Natural killer cell (primary cell): ENCODE measurements around the gene EFCAB13. TPM values are rescaled to one million over a fixed set of nuclear protein-coding genes. Genes with fewer than 3 reads are reported as not detected.

ENCODE experiments used
- ATAC-seq, 3 donors: fragments of 150-1000 bp in 2 of 3; fragments of 200-7000 bp in 1 of 3; cut with Tn5 transposase; 1 replicate in 1 of 3; 2 replicates in 2 of 3; pipeline ENCODE4 v1.10.0; 2021; ENCODE audit warnings: mild to moderate bottlenecking in 2 of 3, moderate library complexity in 2 of 3
- DNase-seq, 2 donors: peaks; one replicate each; pipeline versions ENCODE4 v3.0.0 to v3.0.0-alpha.2; 2013 to 2021; ENCODE audit warnings: mixed read lengths in 1 of 2
- H3K27ac ChIP-seq: one replicate; pipeline ENCODE4 v1.5.1; 2013; ENCODE audit warnings: mild to moderate bottlenecking, low read length
- H3K27me3 ChIP-seq: one replicate; pipeline ENCODE4 v1.6.1; 2013; ENCODE audit warnings: low read length; ENCODE audit not compliant: control insufficient read depth, insufficient read depth
- H3K36me3 ChIP-seq: one replicate; pipeline ENCODE4 v1.6.1; 2013; ENCODE audit warnings: low read length; ENCODE audit not compliant: control insufficient read depth, insufficient read depth
- H3K4me1 ChIP-seq: one replicate; pipeline ENCODE4 v1.6.1; 2013; ENCODE audit warnings: low read length; ENCODE audit not compliant: control insufficient read depth, insufficient read depth
- H3K4me3 ChIP-seq: one replicate; pipeline ENCODE4 v1.5.1; 2013; ENCODE audit warnings: low read length
- H3K9me3 ChIP-seq: one replicate; pipeline ENCODE4 v1.6.1; 2013; ENCODE audit warnings: low read length; ENCODE audit not compliant: control insufficient read depth, insufficient read depth
- H3K27ac Mint-ChIP-seq, 2 donors: one replicate each; pipeline ENCODE4 v1.8.0; 2022; ENCODE audit warnings: mild to moderate bottlenecking in 2 of 2, mixed read lengths in 2 of 2, moderate library complexity in 1 of 2
- H3K27me3 Mint-ChIP-seq, 2 donors: one replicate each; pipeline ENCODE4 v1.8.0; 2022; ENCODE audit warnings: low read depth in 2 of 2, mixed read lengths in 2 of 2
- H3K36me3 Mint-ChIP-seq: one replicate; pipeline ENCODE4 v1.8.0; 2022; ENCODE audit warnings: mixed read lengths
- H3K4me1 Mint-ChIP-seq, 2 donors: one replicate each; pipeline ENCODE4 v1.8.0; 2022; ENCODE audit warnings: mixed read lengths in 2 of 2
- H3K4me3 Mint-ChIP-seq: one replicate; pipeline ENCODE4 v1.8.0; 2022; ENCODE audit warnings: mild to moderate bottlenecking, moderate library complexity, mixed read lengths
- H3K9me3 Mint-ChIP-seq, 2 donors: one replicate each; pipeline ENCODE4 v1.8.0; 2022; ENCODE audit warnings: mixed read lengths in 2 of 2
- CTCF ChIP-seq: fragments of 200-600 bp; IDR thresholded peaks from one replicate; pipeline ENCODE4 v1.8.0; 2022; ENCODE audit warnings: antibody characterized with exemption
- WGBS: methylation state at CpG from one replicate; pipeline ENCODE4 v1.1.7; 2013; ENCODE audit warnings: missing lambda C conversion rate; ENCODE audit not compliant: insufficient coverage; 5-methylcytosine and 5-hydroxymethylcytosine counted together
- intact Hi-C: fragments of 100-400 bp; cut with micrococcal nuclease; formaldehyde crosslinking; loops from one replicate; pipeline ENCODE4 v1.14.2; 2022
- total RNA-seq, 4 donors: library from RNA; stranded (reverse); fragments of 120-200 nt in 1 of 4; gene quantifications; one replicate each; pipeline versions ENCODE4 v1.2.3 to v1.2.4, GENCODE V29; 2013 to 2022

Gene EFCAB13
- total RNA-seq, 3 donors from 2014 or later (not counting 1 experiment from before 2014, with no cell fraction given), result 2.4 to 11.9 (median 5.8) TPM

GRCh38 chr17:47315451-47316266, 8.1 kb upstream of the EFCAB13 start:
- Mint-ChIP-seq H3K27me3 (peaks cover 7 to 9% of the 10 kb centered on the region in 2 donors), H3K4me1 (no peaks in the 10 kb centered on the region), H3K27ac (no peak overlapping the region), H3K4me3 (no peak overlapping the region), H3K36me3 (no peaks in the 10 kb centered on the region), H3K9me3 (no peaks in the 10 kb centered on the region)
- WGBS, result 36% methylated on average over 5 of the region's 7 CpGs
- Histone ChIP-seq H3K27me3 (no peaks in the 10 kb centered on the region), H3K4me3 (no peak overlapping the region), H3K27ac (no peak overlapping the region), H3K36me3 (no peaks in the 10 kb centered on the region), H3K9me3 (no peaks in the 10 kb centered on the region), H3K4me1 (no peaks in the 10 kb centered on the region)
- ATAC-seq, result peak; percentile 75 to 96 (median 88)
- DNase-seq, result peak in 1 of 2 donors; percentile 76
- TF ChIP-seq CTCF, result peak; percentile 88
- intact Hi-C loops, result loop anchor here (1.0 to 5.0 kb wide), 2 partner anchors 85 to 313 kb away; no protein-coding TSS in a partner anchor

DNA sequence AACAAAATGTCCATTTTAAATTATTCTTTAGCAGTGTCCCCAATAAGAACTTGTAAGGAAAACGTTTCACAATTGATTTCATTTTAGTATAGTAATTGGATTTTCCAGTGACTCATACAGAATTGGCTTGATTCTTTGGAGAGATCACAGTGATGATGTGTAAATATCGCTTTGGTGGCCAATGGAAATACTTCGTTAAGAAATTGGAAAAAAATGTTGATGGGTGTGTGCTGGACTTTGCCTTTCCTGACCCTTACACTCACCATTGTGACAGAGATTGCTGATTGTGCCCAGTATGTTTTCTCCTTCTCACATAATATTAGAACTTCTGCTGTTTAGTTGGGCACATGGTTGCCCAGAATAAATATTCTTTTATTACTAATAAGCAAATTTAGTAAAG, 7.4 kb upstream of the EFCAB13 start:
- Mint-ChIP-seq H3K4me3 (no peak overlapping the region), H3K4me1 (no peaks in the 10 kb centered on the region), H3K36me3 (no peaks in the 10 kb centered on the region), H3K27ac (no peak overlapping the region), H3K9me3 (no peaks in the 10 kb centered on the region), H3K27me3 (peaks cover 9 to 11% of the 10 kb centered on the region in 2 donors)
- no peak overlapping the region for H3K27ac ChIP-seq
- H3K4me3 ChIP-seq, result no peak overlapping the region
- no peaks in the 10 kb centered on the region for H3K4me1 ChIP-seq
- ATAC-seq (no peak), DNase-seq (no peak)
- no peaks in the 10 kb centered on the region for H3K36me3 ChIP-seq
- intact Hi-C loops, result loop anchor here (5.0 kb wide), 1 partner anchor 314 kb away; no protein-coding TSS in a partner anchor
- TF ChIP-seq CTCF, result no peak
- H3K9me3 ChIP-seq, result no peaks in the 10 kb centered on the region
- H3K27me3 ChIP-seq, result no peaks in the 10 kb centered on the region
- WGBS, result no CpG with 5 or more reads among the region's 3 CpGs

GRCh38 chr17:47317119-47317518, 6.6 kb upstream of the EFCAB13 start:
- DNase-seq (no peak), ATAC-seq (no peak)
- Histone ChIP-seq H3K4me1 (no peaks in the 10 kb centered on the region), H3K9me3 (no peaks in the 10 kb centered on the region), H3K27me3 (no peaks in the 10 kb centered on the region), H3K4me3 (no peak overlapping the region), H3K27ac (no peak overlapping the region), H3K36me3 (no peaks in the 10 kb centered on the region)
- H3K4me3 Mint-ChIP-seq, result no peak overlapping the region
- intact Hi-C loops, result loop anchor here (5.0 kb wide), 1 partner anchor 315 kb away; no protein-coding TSS in a partner anchor
- no peak for TF ChIP-seq CTCF
- H3K36me3 Mint-ChIP-seq, result no peaks in the 10 kb centered on the region
- WGBS, result 72% methylated on average over 1 of the region's 2 CpGs
- peaks cover 9 to 12% of the 10 kb centered on the region in 2 donors for H3K27me3 Mint-ChIP-seq
- H3K27ac Mint-ChIP-seq, result no peak overlapping the region
- no peaks in the 10 kb centered on the region for H3K4me1 Mint-ChIP-seq
- H3K9me3 Mint-ChIP-seq, result no peaks in the 10 kb centered on the region
